H9 (cell line): Measurements from ENCODE around the gene RAB17. TPM values are rescaled to one million over a fixed set of nuclear protein-coding genes. Genes with fewer than 3 reads are reported as not detected.

ENCODE experiments used
- DNase-seq: peaks from one replicate; pipeline ENCODE4 v3.0.0-alpha.2; 2017
- H2AFZ ChIP-seq: one replicate; pipeline ENCODE4 v1.6.1; 2013; ENCODE audit warnings: mild to moderate bottlenecking, low read length, control low read depth, moderate library complexity
- H2AK5ac ChIP-seq: 2 replicates; pipeline ENCODE4 v1.6.1; 2013; ENCODE audit warnings: low read length, control low read depth, mixed read lengths; ENCODE audit not compliant: insufficient read length
- H2BK120ac ChIP-seq: one replicate; pipeline ENCODE4 v1.6.1; 2013; ENCODE audit warnings: low read depth, mild to moderate bottlenecking, low read length, control low read depth, inconsistent platforms; ENCODE audit not compliant: poor library complexity, severe bottlenecking
- H2BK12ac ChIP-seq: 2 replicates; pipeline ENCODE4 v1.6.1; 2013; ENCODE audit warnings: low read length, control low read depth, mixed read lengths, low read depth; ENCODE audit not compliant: insufficient read length
- H2BK15ac ChIP-seq: 2 replicates; pipeline ENCODE4 v1.6.1; 2013; ENCODE audit warnings: low read depth, low read length, control low read depth
- H2BK20ac ChIP-seq: one replicate; pipeline ENCODE4 v1.6.1; 2013; ENCODE audit warnings: low read depth, mild to moderate bottlenecking, low read length, control low read depth, inconsistent platforms; ENCODE audit not compliant: poor library complexity, severe bottlenecking
- H2BK5ac ChIP-seq: 2 replicates; pipeline ENCODE4 v1.6.1; 2013; ENCODE audit warnings: low read length, control low read depth, mixed read lengths; ENCODE audit not compliant: insufficient read length
- H3K14ac ChIP-seq: 2 replicates; pipeline ENCODE4 v1.6.1; 2013; ENCODE audit warnings: low read length, control low read depth; ENCODE audit not compliant: insufficient read depth
- H3K18ac ChIP-seq: 2 replicates; pipeline ENCODE4 v1.6.1; 2013; ENCODE audit warnings: low read depth, mild to moderate bottlenecking, mixed read lengths, low read length, control low read depth; ENCODE audit not compliant: insufficient read length
- H3K23ac ChIP-seq: 2 replicates; pipeline ENCODE4 v1.6.1; 2013; ENCODE audit warnings: low read length, control low read depth, mixed read lengths, low read depth; ENCODE audit not compliant: insufficient read length
- H3K23me2 ChIP-seq: 2 replicates; pipeline ENCODE4 v1.6.1; 2013; ENCODE audit warnings: low read depth, mild to moderate bottlenecking, mixed read lengths, low read length, control low read depth; ENCODE audit not compliant: insufficient read length, poor library complexity, severe bottlenecking
- H3K27ac ChIP-seq: 2 replicates; pipeline ENCODE4 v1.5.1; 2013; ENCODE audit warnings: low read length, control low read depth, mixed read lengths, low read depth; ENCODE audit not compliant: insufficient read length
- H3K27me3 ChIP-seq: 2 replicates; pipeline ENCODE4 v1.6.1; 2013; ENCODE audit warnings: low read length, control low read depth, inconsistent platforms; ENCODE audit not compliant: insufficient read depth
- H3K4ac ChIP-seq: 2 replicates; pipeline ENCODE4 v1.6.1; 2013; ENCODE audit warnings: low read depth, mild to moderate bottlenecking, control low read depth, inconsistent platforms, low read length, moderate library complexity
- H3K4me1 ChIP-seq: 2 replicates; pipeline ENCODE4 v1.6.1; 2013; ENCODE audit warnings: low read length, control low read depth, inconsistent platforms; ENCODE audit not compliant: insufficient read depth
- H3K4me2 ChIP-seq: 2 replicates; pipeline ENCODE4 v1.6.1; 2013; ENCODE audit warnings: low read length, control low read depth, mixed read lengths; ENCODE audit not compliant: insufficient read length, insufficient read depth
- H3K56ac ChIP-seq: 2 replicates; pipeline ENCODE4 v1.6.1; 2013; ENCODE audit warnings: low read depth, mild to moderate bottlenecking, mixed read lengths, low read length, control low read depth; ENCODE audit not compliant: insufficient read length
- H3K79me1 ChIP-seq: 2 replicates; pipeline ENCODE4 v1.6.1; 2013; ENCODE audit warnings: low read depth, mild to moderate bottlenecking, moderate library complexity, low read length, control low read depth, inconsistent platforms; ENCODE audit not compliant: insufficient read depth, poor library complexity, severe bottlenecking
- H3K79me2 ChIP-seq: 2 replicates; pipeline ENCODE4 v1.6.1; 2013; ENCODE audit warnings: low read length, control low read depth, inconsistent platforms; ENCODE audit not compliant: insufficient read depth
- H3K9ac ChIP-seq: 2 replicates; pipeline ENCODE4 v1.6.1; 2013; ENCODE audit warnings: low read length, control low read depth, mixed read lengths; ENCODE audit not compliant: insufficient read length; ENCODE audit errors: extremely low read depth
- H3K9me3 ChIP-seq: one replicate; pipeline ENCODE4 v1.6.1; 2013; ENCODE audit warnings: low read depth, low read length, inconsistent platforms; ENCODE audit not compliant: control insufficient read depth
- H3T11ph ChIP-seq: one replicate; pipeline ENCODE4 v1.6.1; 2013; ENCODE audit warnings: mild to moderate bottlenecking, low read length, control low read depth, inconsistent platforms
- H4K20me1 ChIP-seq: one replicate; pipeline ENCODE4 v1.6.1; 2013; ENCODE audit not compliant: control insufficient read depth, insufficient read length, insufficient read depth
- H4K5ac ChIP-seq: 2 replicates; pipeline ENCODE4 v1.6.1; 2013; ENCODE audit warnings: low read depth, mild to moderate bottlenecking, mixed read lengths, low read length, control low read depth; ENCODE audit not compliant: insufficient read length
- H4K8ac ChIP-seq: replicated peaks from 2 replicates; pipeline ENCODE4 v1.6.1; 2013; ENCODE audit warnings: low read length, control low read depth, mixed read lengths, low read depth; ENCODE audit not compliant: insufficient read length
- H4K91ac ChIP-seq: 2 replicates; pipeline ENCODE4 v1.6.1; 2013; ENCODE audit warnings: low read depth, mild to moderate bottlenecking, moderate library complexity, mixed read lengths, low read length, control low read depth; ENCODE audit not compliant: insufficient read length
- H3K27ac Mint-ChIP-seq, 3 experiments: 2 replicates in 2 of 3; 3 replicates in 1 of 3; pipeline ENCODE4 v1.8.0; 2020 to 2021; ENCODE audit warnings: mixed read lengths in 3 of 3, mild to moderate bottlenecking in 1 of 3, moderate library complexity in 1 of 3
- H3K27me3 Mint-ChIP-seq: 2 replicates; pipeline ENCODE4 v1.8.0; 2021; ENCODE audit warnings: low read depth, mild to moderate bottlenecking, moderate library complexity, mixed read lengths
- H3K36me3 Mint-ChIP-seq, 3 experiments: 2 replicates in 2 of 3; 3 replicates in 1 of 3; pipeline ENCODE4 v1.8.0; 2020 to 2021; ENCODE audit warnings: low read depth in 3 of 3, mixed read lengths in 3 of 3; ENCODE audit not compliant: insufficient read depth in 1 of 3
- H3K4me1 Mint-ChIP-seq, 2 experiments: 2 replicates each; pipeline ENCODE4 v1.8.0; 2020; ENCODE audit warnings: mixed read lengths in 2 of 2
- H3K4me3 Mint-ChIP-seq, 2 experiments: 2 replicates in 1 of 2; 3 replicates in 1 of 2; pipeline ENCODE4 v1.8.0; 2020 to 2021; ENCODE audit warnings: mild to moderate bottlenecking in 2 of 2, mixed read lengths in 2 of 2, moderate library complexity in 1 of 2
- H3K9me3 Mint-ChIP-seq, 2 experiments: 2 replicates in 1 of 2; 3 replicates in 1 of 2; pipeline ENCODE4 v1.8.0; 2020; ENCODE audit warnings: mild to moderate bottlenecking in 2 of 2, mixed read lengths in 2 of 2, moderate library complexity in 1 of 2
- CTCF ChIP-seq: fragments of 200-600 bp; sonication (generic); conservative IDR thresholded peaks from 3 replicates; pipeline ENCODE4 v1.8.0; 2021; ENCODE audit warnings: antibody characterized with exemption, mild to moderate bottlenecking
- WGBS: extraction: QIAGEN DNeasy Blood & Tissue Kit; methylation state at CpG from one replicate; pipeline ENCODE4 v1.1.7; 2013; ENCODE audit warnings: missing lambda C conversion rate, low lambda C conversion rate, mixed read lengths; ENCODE audit not compliant: insufficient read length; ENCODE audit errors: extremely low coverage; 5-methylcytosine and 5-hydroxymethylcytosine counted together
- total RNA-seq: library from RNA; stranded (reverse); gene quantifications from 2 replicates; pipeline ENCODE4 v1.2.1, GENCODE V29; 2021

Gene RAB17
- total RNA-seq, 1 experiment from 2014 or later: 31.9 TPM

- Histone ChIP-seq H3K18ac (no peak overlapping the region), H2BK20ac (no peak overlapping the region), H3K4me1 (peaks cover 4% of the 10 kb centered on the region; the same call in 1 of the 2 replicates), H3K79me2 (no peaks in the 10 kb centered on the region; the same call in 1 of the 2 replicates), H3K23ac (no peak overlapping the region), H2AK5ac (no peak overlapping the region), H4K5ac (no peak overlapping the region), H4K91ac (no peak overlapping the region), H4K20me1 (no peaks in the 10 kb centered on the region), H3K9ac (no peak overlapping the region), H2BK120ac (no peak overlapping the region), H3K14ac (no peak overlapping the region), H2AFZ (no peak overlapping the region), H3K79me1 (no peaks in the 10 kb centered on the region), H3T11ph (no peak overlapping the region), H3K4ac (no peak overlapping the region), H3K4me2 (no peak overlapping the region), H2BK15ac (no peak overlapping the region), H3K27ac (no peak overlapping the region), H3K23me2 (peaks cover 3% of the 10 kb centered on the region), H3K56ac (no peak overlapping the region), H2BK5ac (no peak overlapping the region), H3K27me3 (peaks cover 3% of the 10 kb centered on the region; the same call in 1 of the 2 replicates), H2BK12ac (no peak overlapping the region), H4K8ac (no peak overlapping the region), H3K9me3 (no peaks in the 10 kb centered on the region)
- no peak for TF ChIP-seq CTCF
- Mint-ChIP-seq H3K9me3 (peaks cover 0 to 3% of the 10 kb centered on the region in 2 experiments; a peak in 2 of 5 replicates), H3K4me1 (peaks cover 16 to 22% of the 10 kb centered on the region in 2 experiments), H3K4me3 (no peak overlapping the region; a peak in 1 of 5 replicates), H3K36me3 (peaks cover 0 to 4% (median 4%) of the 10 kb centered on the region in 3 experiments; a peak in 5 of 7 replicates), H3K27me3 (peaks cover 42% of the 10 kb centered on the region), H3K27ac (no peak overlapping the region; a peak in 1 of 7 replicates)
- WGBS: no CpG with 5 or more reads among the region's 6 CpGs
- DNase-seq: peak; percentile 19
Observed at GRCh38 chr2:237624565-237624964, 34.0 kb upstream of the RAB17 start.
